Osteoblast (primary cell): ENCODE measurements around the gene SLX4. TPM values are rescaled to one million over a fixed set of nuclear protein-coding genes. Genes with fewer than 3 reads are reported as not detected.
A peak's percentile ranks its signal among the peaks of the same experiment; 100 is the strongest.

ENCODE experiments used
- DNase-seq: peaks from one replicate; pipeline ENCODE4 v3.0.0; 2011; ENCODE audit warnings: low spot score, mixed read lengths; ENCODE audit not compliant: insufficient read length; ENCODE audit errors: missing footprints
- H2AFZ ChIP-seq: 2 replicates; pipeline ENCODE4 v1.6.0; 2011; ENCODE audit warnings: mild to moderate bottlenecking, low read length
- H3K27ac ChIP-seq: 2 replicates; pipeline ENCODE4 v1.5.1; 2011; ENCODE audit warnings: mild to moderate bottlenecking, low read depth, low read length, moderate library complexity
- H3K27me3 ChIP-seq: 2 replicates; pipeline ENCODE4 v1.6.0; 2012; ENCODE audit warnings: mild to moderate bottlenecking, control low read depth, inconsistent platforms, low read length, moderate library complexity; ENCODE audit not compliant: insufficient read depth
- H3K36me3 ChIP-seq: 2 replicates; pipeline ENCODE4 v1.5.1; 2011; ENCODE audit warnings: mild to moderate bottlenecking, low read length, control low read depth, moderate library complexity; ENCODE audit not compliant: insufficient read depth
- H3K4me1 ChIP-seq: 2 replicates; pipeline ENCODE4 v1.5.1; 2011; ENCODE audit warnings: mild to moderate bottlenecking, low read length, control low read depth, moderate library complexity; ENCODE audit not compliant: insufficient read depth
- H3K4me2 ChIP-seq: 2 replicates; pipeline ENCODE4 v1.6.0; 2011; ENCODE audit warnings: mild to moderate bottlenecking, low read length; ENCODE audit not compliant: insufficient read depth
- H3K4me3 ChIP-seq: fragments of 200-600 bp; sonication (generic); 3 replicates; pipeline ENCODE4 v1.5.1; 2012; ENCODE audit warnings: mild to moderate bottlenecking, low read length, inconsistent platforms; ENCODE audit not compliant: insufficient read depth
- H3K79me2 ChIP-seq: 2 replicates; pipeline ENCODE4 v1.6.0; 2012; ENCODE audit warnings: mild to moderate bottlenecking, low read length, control low read depth, inconsistent platforms; ENCODE audit not compliant: insufficient read depth
- H3K9me3 ChIP-seq: 2 replicates; pipeline ENCODE4 v1.5.1; 2011; ENCODE audit warnings: low read depth, low read length, control low read depth
- H4K20me1 ChIP-seq: 2 replicates; pipeline ENCODE4 v1.6.0; 2012; ENCODE audit warnings: mild to moderate bottlenecking, low read length, control low read depth; ENCODE audit not compliant: insufficient read depth
- total RNA-seq: library from RNA; depleted of rRNA; stranded (reverse); fragments of >200 nt; gene quantifications from 2 replicates; pipeline ENCODE4 v1.2.3, GENCODE V29; 2012
- TF ChIP-seq, protein P1 (sequence below): IDR thresholded peaks from 2 replicates; pipeline ENCODE4 v1.5.1; 2011; ENCODE audit warnings: mild to moderate bottlenecking, low read depth, low read length, moderate library complexity; ENCODE audit errors: extremely low read depth

Gene SLX4
- total RNA-seq, 1 donor: 4.0 TPM

DNA sequence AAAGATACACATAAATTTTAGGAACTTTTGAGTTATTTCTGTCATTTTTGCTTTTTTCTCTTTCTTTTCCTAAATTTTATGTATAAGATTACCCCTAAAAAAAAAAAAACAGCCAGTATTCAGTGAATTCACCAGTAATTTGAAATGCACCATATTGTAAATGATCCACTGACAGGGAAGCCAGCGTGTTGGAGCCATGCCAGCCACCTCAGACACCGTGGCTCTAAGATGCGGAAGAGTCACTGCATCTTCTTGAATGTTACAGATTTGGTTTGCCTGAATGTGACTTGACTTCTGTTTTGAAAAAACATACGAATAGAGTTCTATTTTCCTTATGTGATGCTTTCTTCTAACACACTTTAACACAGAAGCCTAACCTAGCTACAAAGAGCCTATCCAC lies 73.2 kb downstream of the SLX4 start:
- Histone ChIP-seq H3K79me2 (no peaks in the 10 kb centered on the region), H3K4me3 (no peak overlapping the region), H3K4me2 (no peak overlapping the region), H3K36me3 (peaks cover 21% of the 10 kb centered on the region), H3K27ac (no peak overlapping the region), H3K9me3 (no peaks in the 10 kb centered on the region), H3K27me3 (no peaks in the 10 kb centered on the region), H4K20me1 (no peaks in the 10 kb centered on the region), H2AFZ (no peak overlapping the region), H3K4me1 (peaks cover 18% of the 10 kb centered on the region)
- DNase-seq: no peak
- TF ChIP-seq, protein P1, sequence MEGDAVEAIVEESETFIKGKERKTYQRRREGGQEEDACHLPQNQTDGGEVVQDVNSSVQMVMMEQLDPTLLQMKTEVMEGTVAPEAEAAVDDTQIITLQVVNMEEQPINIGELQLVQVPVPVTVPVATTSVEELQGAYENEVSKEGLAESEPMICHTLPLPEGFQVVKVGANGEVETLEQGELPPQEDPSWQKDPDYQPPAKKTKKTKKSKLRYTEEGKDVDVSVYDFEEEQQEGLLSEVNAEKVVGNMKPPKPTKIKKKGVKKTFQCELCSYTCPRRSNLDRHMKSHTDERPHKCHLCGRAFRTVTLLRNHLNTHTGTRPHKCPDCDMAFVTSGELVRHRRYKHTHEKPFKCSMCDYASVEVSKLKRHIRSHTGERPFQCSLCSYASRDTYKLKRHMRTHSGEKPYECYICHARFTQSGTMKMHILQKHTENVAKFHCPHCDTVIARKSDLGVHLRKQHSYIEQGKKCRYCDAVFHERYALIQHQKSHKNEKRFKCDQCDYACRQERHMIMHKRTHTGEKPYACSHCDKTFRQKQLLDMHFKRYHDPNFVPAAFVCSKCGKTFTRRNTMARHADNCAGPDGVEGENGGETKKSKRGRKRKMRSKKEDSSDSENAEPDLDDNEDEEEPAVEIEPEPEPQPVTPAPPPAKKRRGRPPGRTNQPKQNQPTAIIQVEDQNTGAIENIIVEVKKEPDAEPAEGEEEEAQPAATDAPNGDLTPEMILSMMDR: no peak

DNA sequence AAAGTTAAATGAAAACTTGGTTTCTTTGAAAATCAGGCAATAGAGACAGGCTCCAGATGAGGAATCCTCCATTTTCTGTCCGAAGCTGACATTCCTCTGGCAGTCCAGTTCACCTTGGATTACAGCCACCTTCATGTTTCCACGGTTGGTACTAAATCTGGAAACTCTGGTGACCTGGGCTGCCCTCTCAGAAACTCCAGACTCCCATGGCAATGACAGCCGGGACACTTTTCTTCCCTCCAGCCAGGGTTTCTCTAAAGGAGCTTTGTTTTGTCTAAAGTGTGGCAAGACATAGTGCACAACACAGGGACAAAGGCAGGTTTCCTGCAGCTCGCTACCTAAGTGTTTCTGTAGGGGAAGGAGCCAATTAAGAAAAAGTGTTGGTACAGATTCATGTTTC lies 74.6 kb downstream of the SLX4 start:
- H3K4me2 ChIP-seq: peak overlapping the region; percentile 12
- no peaks in the 10 kb centered on the region for H3K79me2 ChIP-seq
- peaks cover 29% of the 10 kb centered on the region for H3K36me3 ChIP-seq
- TF ChIP-seq, protein P1: no peak
- no peaks in the 10 kb centered on the region for H3K27me3 ChIP-seq
- H3K9me3 ChIP-seq: no peaks in the 10 kb centered on the region
- peak overlapping the region; percentile 56 for H3K27ac ChIP-seq
- no peak overlapping the region for H2AFZ ChIP-seq
- DNase-seq: no peak
- no peak overlapping the region for H3K4me3 ChIP-seq
- peaks cover 12% of the 10 kb centered on the region for H3K4me1 ChIP-seq
- H4K20me1 ChIP-seq: no peaks in the 10 kb centered on the region

DNA sequence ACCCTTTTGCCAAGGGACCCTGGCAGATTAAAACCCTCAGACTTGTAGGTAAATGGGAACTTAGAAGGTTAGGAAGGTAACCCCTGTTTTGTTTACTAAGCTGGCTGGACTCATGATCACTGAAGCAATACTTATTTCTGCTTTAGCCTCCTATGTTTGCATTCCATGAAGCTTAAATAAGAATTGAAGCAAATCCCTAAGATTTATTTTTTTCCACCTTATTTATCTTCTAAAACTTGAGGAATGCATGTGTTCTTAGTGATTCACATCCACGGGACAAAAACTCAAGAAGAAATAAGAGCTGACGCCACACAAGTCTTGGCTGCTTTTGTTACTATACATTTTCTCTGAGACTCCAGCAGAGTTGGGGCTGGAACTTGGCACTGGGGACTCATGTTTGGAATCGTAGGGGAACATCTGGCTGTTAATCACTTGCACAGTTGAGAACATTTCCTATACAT lies 75.1 kb downstream of the SLX4 start:
- TF ChIP-seq, protein P1: no peak

DNA sequence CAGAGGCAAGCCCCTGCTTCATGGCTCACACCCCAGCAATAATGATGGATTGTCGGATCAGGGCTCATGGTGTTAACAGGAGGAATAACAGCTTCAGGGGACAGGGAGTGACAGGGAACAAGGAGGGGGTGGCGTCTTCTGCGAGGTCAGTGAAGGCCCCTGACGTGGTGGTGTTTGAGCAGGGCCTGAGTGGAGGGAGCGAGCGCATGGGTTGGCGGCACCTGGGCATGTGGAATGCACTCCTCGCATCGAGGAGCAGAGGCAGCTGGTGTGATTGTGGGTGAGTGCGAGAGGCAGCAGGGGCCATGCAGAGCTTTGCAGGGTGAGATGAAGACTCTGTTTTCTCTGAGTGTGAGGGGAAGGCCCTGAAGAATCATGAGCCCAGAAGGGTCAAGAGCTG lies 77.3 kb downstream of the SLX4 start:
- no peaks in the 10 kb centered on the region for H4K20me1 ChIP-seq
- peaks cover 39% of the 10 kb centered on the region for H3K36me3 ChIP-seq
- H3K4me3 ChIP-seq: no peak overlapping the region
- no peaks in the 10 kb centered on the region for H3K79me2 ChIP-seq
- H3K27me3 ChIP-seq: no peaks in the 10 kb centered on the region
- no peak for DNase-seq
- no peak overlapping the region for H3K27ac ChIP-seq
- no peaks in the 10 kb centered on the region for H3K9me3 ChIP-seq
- TF ChIP-seq, protein P1: no peak
- H3K4me1 ChIP-seq: peaks cover 12% of the 10 kb centered on the region
- H2AFZ ChIP-seq: no peak overlapping the region
- no peak overlapping the region for H3K4me2 ChIP-seq

More for the DNA sequence above, 75.1 kb downstream of the SLX4 start:
- H3K79me2 ChIP-seq: no peaks in the 10 kb centered on the region
- no peaks in the 10 kb centered on the region for H4K20me1 ChIP-seq
- no peak overlapping the region for H3K4me3 ChIP-seq
- H3K9me3 ChIP-seq: no peaks in the 10 kb centered on the region
- peaks cover 32% of the 10 kb centered on the region for H3K36me3 ChIP-seq
- peak; percentile 83 for DNase-seq
- no peaks in the 10 kb centered on the region for H3K27me3 ChIP-seq
- H2AFZ ChIP-seq: no peak overlapping the region
- H3K4me1 ChIP-seq: peaks cover 12% of the 10 kb centered on the region
- no peak overlapping the region for H3K4me2 ChIP-seq
- peak overlapping the region; percentile 56 for H3K27ac ChIP-seq
